GM18508 (cell line): Measurements from ENCODE around the gene CALHM5.

ENCODE experiments used
- ATAC-seq: cut with Tn5 transposase; IDR thresholded peaks from one replicate; pipeline ENCODE4 v1.9.1; 2021; ENCODE audit warnings: moderate number of reproducible peaks; ENCODE audit not compliant: insufficient read depth, unreplicated experiment

CALHM5 gene

DNA sequence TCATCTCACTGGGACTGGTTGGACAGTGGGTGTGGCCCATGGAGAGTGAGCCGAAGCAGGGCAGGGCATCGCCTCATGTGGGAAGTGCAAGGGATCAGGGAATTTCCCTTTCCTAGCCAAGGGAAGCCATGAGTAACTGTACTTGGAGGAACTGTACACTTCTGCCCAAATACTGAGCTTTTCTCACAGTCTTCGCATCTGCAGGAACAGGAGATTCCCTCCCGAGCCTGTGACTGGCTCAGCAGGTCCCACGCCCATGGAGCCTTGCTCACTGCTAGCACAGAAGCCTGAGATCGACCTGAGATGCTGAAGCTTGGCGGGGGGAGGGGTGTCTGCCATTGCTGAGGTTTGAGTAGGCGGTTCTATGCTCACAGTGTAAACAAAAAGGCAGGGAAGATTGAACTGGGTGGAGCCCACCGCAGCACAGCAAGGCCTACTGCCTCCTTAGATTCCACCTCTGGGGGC lies 10.4 kb upstream of the CALHM5 start:
- ATAC-seq = no peak

GRCh38 chr6:116507324-116507723 lies 4.1 kb upstream of the CALHM5 start:
- ATAC-seq = no peak

DNA sequence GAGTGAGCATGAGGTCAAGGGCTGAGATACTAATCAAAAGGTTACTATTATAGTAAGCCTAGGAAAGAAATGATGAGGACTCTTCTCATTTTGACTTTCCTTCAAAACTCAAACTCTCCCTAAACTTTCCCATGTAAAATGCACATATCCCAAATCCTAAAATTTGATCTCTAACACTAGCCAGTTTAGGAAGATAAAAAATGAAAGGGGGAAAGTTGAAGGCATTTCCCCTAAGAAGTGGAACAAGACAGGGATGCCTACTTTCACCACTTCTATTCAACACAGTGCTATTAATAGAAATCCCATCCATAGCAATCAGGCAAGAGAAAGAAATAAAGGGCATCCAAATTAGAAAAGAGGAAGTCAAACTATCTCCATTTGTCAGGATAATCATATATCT lies 2.9 kb upstream of the CALHM5 start:
- no peak for ATAC-seq

GRCh38 chr6:116512111-116512559 lies 696 bp downstream of the CALHM5 start:
- no peak for ATAC-seq

GRCh38 chr6:116512734-116513133 lies 1.3 kb downstream of the CALHM5 start:
- ATAC-seq = no peak

- ATAC-seq = no peak
Measured at GRCh38 chr6:116513224-116513875, 1.9 kb downstream of the CALHM5 start.

DNA sequence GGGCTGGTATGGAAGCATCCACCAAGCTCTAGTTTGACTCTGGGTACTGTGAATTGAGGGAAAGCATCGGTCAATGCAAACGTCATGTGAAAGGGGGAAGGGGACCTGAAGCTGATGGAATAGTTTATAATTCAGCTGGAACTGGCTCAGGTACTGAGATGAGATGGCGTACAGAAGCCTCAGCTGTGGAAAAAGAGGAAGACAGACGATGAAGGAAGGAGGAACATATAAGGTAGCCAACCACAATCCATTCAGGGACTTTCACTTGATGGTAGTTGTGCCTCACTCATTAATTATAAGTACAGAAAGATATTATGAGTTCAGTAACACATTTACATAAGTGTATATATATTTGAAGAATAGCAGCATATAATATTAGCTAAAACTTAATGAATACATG lies 2.7 kb downstream of the CALHM5 start:
- ATAC-seq = no peak

GRCh38 chr6:116515141-116515540 lies 3.7 kb downstream of the CALHM5 start:
- no peak for ATAC-seq

GRCh38 chr6:116518621-116519368 lies 7.4 kb downstream of the CALHM5 start:
- no peak for ATAC-seq

DNA sequence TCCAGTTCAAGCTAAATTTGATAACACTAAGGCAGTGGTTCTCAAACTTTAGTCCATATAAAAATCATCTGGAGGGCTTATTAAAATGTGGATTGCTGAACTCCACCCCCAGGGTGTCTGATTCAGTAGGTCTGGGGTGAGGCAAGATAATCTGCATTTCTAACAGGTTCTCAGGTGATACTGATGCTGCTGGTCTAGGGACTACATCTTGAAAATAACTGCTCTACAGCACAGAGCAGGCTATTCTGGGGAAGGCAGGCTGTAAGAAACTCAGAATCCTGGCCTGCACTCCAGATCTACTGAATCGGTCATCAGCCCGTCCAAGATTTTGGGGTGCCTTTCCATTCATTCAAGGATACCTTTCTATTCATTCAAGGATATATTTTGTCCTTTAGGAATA lies 11.5 kb downstream of the CALHM5 start:
- ATAC-seq = no peak

DNA sequence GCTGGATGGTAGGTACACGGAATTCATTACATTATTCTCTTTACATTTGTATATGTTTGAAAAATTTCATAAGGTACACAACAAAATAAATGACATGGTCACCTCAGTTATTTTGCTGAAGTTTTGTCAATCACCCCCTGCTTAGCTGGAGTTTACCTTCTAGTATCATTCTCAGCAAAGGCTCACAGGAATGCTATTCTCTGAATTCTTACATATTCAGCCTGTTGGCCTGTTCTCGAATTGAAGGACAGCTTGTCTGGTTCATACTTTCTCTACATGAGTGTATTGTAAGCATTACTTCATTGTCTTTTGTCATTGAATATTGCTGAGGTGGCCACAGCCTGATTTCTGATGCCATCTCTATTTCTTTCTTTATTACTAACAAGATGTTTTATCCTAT lies 12.8 kb downstream of the CALHM5 start:
- ATAC-seq = no peak

- ATAC-seq = no peak
Measured at GRCh38 chr6:116528133-116528532, 16.7 kb downstream of the CALHM5 start.

DNA sequence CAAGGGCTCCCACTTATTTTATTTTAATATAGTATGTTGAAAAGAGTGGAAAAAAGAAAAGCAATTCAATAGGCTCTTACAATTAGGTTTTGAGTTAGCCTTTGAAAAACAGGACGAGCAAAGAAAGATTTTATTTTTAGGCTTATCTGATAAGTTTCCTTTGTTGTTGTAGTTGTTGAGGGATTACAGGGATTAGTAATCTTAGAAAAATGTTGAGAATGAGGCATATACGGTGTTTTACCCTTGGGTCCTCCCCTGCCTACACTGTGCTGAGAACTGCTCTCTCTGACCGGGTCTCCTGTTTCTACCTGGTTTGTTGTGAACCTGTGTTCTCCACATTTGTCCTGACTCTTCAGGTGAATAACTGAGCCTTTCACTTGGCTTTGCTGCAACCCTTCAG lies 17.3 kb downstream of the CALHM5 start:
- ATAC-seq = no peak

GRCh38 chr6:116529466-116530290 lies 18.2 kb downstream of the CALHM5 start:
- ATAC-seq = no peak

GRCh38 chr6:116530436-116530835 lies 19.0 kb downstream of the CALHM5 start:
- ATAC-seq = no peak

DNA sequence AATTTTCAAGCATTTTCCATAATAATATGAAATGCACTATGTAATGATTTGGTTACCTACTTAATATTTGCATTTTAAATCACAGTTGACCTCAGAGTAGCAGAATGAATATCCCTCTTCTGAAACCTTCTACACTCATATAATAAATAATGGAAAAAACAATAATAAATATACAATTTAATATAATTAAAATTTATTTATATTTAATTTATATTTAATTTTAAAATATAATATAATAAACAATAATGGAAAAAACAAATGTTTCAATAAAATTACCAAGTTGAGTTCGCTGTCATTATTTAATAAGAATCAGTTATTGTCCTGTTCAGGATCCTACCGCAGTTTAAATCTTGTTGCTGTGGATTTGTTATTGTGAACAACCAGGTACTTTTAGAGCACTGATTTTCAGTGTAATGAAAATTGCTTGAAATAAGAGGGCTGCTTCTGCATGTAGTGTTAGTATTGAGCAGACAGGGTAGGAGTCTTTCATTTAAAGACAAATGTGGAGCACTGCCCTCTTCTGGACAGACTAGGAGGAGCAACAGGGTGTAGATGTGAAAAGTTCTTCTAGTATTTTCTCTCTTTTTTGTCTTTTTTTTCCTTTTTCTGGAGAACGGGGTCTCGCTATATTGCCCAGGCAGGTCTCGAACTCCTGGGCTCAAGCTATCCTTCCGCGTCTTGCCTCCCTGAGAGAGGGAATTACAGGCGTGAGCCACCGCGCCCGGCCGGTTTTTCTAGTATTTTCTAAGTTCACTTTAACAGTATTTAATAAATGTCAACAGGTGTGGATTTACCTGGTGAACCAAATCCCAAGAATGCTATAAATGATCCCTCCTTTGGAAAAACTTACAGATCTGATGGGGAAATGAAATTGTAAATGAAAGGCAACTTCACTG lies 20.5 kb downstream of the CALHM5 start:
- peak; percentile 80 for ATAC-seq

DNA sequence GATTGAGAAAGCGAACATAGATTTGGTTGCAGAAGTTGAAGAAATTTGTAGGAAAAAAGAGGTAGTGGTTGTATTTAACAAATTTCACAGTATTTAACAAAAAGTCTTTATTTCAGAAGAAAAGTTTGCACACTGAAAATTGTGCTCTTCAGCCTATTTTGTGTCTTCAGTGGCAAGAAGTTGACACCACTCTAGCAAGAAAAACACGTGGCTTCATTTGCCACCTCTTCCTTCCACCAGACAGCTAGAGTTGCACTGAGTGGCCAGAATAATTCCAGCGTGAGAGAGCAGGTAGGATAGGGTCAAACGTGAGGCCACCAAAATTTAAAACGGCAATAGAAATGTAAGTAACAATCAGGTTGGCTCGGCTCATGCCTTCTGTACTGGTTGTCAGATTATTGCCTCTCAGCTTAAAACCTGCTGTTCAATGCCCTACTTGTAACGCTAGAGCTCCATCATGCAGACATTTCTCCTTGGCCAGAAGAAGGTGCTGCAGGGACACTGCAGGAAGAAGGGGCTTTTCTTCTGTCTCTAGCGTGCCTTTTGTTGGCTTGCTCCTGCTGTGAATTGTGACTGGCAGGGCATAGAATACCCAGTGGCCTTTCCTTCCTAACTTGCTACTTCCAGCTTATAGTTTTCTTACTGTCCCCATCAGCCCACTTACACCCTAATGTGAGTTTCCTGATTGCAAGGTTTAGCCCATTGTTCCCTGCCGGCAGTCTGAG lies 22.0 kb downstream of the CALHM5 start:
- ATAC-seq = no peak

DNA sequence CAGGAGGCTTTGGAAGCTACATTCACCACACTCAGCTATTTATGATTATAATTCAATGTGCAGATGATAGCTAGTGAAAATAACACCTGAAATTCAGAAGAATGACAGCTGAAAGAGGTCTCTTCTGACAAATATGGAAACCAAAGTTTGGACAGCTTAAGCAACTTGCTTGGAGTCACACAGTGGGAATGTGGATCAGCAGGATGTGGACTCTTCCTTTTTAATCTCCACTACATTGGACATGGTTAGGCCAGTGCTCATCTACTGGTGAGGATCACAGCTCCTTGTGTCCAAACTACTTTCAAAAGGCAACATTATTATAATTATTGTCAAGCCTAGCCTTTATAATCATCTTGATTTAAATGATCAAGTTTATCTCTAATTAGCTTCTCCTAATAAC lies 23.7 kb downstream of the CALHM5 start:
- ATAC-seq = no peak

GRCh38 chr6:116536216-116536621 lies 24.8 kb downstream of the CALHM5 start:
- no peak for ATAC-seq
